Stimulated activated CD8-positive, alpha-beta memory T cell treated with anti-CD3 and anti-CD28 coated beads, Interleukin-12 subunit alpha, Interleukin-12 subunit beta, amount 100 ng/mL, for 1 hour (primary cell): Measurements from ENCODE around the gene FOXG1.

ENCODE experiments used
- DNase-seq: peaks from one replicate; pipeline ENCODE4 v3.0.0-alpha.2; 2020; ENCODE audit warnings: low read depth

Gene FOXG1

DNA sequence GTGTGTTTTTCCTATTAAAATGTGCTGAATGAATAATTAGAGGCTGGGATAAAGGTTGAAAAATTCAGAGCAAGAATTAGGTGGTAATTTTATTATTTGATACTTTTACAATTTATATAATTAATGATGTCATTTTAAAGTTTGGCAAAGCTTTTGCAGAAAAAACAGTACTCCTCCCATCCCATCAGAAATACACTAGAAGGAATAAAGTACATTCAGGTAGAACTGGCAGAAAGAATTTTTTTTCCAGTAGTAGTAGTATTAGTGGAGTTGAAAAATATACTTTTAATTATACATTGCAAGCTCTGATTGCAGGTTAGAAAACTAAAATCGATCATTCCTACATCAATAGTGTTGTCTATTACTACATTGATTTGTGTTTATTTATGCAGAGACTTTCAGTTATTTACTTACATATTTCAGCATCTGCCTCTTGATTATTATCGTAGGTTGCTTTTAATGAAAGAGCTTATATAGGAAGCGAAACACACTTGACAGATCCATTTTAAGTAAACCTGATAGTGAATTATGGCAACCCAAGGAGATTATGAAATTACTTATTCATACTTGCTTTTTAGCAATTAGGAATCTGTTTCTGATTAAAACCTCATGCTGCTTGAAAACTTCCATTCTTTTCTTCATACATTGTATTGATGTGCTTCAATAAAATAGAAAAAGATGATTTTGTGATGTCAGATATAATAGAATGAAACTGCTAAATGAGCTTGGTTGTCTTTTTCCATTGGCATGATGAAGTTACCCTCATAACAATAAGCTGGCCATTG lies 10.1 kb downstream of the FOXG1 start:
- no peak for DNase-seq

DNA sequence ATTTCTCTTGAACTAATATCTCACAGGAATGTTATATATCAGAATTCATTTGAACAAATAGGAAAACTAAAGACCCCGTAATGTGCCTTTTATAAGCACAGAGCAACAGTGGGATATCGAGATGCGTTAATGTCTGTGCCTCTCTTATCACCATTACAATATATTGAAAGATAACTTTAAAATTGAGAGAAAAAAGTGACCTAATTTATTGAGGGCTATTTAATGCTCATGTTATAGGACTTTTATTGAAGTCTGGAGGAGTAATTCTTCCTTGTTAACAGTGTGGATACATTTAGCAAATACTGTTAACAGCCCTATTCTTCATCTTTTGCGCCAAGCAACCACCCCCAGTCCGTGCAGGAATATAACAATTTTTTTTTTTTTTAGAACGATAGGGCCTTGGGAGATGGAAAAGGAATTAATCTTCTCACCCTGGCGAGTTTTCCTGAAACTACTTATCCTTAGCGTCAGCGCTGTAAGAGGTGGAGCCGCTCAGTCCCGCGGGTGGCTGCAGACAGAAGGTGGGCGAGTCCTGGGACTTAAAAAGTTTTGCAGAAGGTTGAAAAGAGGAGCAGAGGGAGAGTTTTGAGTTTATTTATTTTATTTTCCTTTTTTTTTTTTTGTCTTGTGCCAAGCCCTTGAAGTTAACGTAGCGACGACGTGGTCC lies 11.0 kb downstream of the FOXG1 start:
- no peak for DNase-seq

DNA sequence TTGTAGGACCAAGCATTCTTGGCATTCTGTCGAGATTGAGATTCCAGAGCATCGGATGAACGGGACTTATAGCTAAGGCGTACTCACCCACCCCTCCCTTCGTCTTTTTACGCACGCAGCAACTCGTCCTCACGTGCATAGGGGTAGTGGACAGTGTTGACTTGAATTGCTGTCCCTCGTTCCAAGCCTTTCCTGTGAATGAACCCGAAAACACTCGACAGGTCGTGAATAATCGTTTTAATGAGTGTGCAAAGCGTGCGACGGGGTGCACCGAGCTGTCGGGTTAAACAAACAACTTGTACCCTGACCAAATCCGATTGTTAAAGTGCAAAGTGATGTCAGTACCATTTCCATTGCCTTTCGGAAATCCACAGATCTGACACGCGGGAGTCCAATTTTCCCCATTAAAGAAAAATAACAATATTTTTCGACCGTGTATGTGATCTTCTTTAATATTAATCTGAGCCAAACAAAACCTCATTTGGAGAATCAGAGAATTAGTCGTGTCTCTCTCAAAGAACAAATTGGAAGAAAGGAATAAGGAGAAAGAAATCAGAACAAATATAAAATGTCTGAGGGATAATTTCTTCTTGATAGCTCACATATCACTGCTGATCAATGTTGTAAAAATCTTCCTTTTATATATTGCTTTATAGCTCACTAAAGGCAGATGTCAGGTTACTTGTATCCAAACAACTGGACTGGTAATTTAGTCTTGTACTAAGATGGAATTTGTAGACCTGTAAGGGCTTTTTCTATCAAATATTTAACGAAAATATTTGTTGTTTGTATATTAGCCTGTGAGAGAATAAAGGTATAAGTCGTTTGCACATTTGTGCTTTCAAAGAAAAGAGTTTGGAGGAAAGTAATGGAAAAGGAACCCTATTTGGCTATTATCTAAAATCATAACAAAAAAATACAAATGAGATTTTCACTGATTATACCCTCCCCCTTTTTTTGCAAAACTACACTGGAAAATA lies 11.8 kb downstream of the FOXG1 start:
- no peak for DNase-seq

DNA sequence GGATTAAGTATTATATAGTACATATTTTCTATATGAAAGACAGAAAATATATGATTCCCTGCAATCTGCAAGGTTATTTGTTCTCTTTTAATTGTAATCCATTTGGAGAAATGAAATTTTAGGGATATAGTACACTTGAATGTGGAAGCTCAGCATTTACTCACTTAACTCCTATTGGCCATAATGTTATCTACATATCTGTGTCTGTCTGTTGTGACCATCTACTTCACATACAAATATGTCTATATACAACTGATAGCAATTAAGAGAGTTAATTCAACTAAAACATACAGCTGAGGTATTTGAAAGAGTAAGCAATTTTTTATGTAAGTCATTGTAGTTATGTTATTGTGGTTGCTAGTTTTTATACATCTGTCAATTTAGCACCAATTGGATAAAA lies 12.9 kb downstream of the FOXG1 start:
- no peak for DNase-seq

DNA sequence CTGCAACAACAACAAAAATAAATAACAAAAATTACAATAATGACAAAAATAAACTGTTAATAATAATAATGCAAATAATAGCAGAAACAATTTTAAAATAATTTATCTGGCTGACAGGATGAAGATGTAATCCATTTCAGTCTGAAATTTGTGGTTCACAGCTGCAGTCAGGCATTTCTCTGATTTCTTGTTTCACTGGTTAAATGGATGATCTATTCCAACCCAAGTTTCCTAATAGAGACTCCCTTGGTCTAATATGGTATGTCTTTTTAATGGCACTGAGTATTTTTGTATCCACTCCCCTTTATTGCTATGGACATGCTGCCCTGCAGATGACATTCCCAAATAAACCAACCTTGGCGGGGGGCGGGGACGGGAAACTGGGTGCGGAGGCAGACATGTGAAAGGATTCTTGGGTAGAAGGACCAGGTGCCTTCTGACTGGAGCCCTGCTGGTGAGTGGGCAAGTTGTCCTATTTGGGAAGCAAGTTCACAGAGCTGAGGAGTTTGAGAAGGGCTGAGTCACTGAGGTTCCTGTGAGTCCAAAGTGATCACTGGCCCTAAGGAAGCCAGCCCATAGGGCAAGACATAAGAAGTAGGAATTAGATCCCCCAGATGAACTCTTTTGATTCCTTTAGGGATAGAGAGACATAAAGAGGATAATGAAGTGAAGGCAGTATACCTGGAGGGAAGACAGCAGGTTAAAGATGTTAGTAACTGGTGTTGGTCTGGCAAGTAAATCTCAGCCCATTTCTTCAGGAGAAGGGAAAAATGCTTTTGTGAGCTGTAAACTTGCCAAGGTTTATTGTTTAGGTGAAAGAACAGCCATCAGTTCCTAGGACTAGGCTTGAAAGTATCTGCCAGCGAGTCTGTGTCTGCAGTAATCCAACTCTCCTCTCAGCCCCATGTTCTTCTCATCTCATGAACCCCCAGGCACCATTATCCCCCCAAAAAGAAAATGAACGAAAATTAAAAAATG lies 14.5 kb downstream of the FOXG1 start:
- no peak for DNase-seq

DNA sequence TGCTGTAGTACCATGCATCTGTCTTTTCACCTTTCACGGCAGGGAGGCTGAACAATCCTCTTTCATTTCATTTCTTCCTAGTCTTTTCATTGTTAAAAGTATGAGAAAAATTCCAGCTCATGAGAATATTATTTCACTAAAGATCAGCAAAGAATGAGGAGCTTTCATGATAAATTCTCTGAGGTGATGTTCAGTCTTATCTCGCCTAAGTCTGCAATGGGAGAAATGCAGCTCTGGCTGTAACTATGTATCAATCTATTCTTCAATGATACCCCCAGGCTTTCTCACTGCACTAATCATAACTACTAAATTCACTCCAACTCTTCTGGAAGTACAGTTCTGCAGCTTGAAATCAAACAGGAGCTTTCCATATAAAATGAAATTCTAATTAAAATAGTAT lies 15.7 kb downstream of the FOXG1 start:
- DNase-seq = no peak

DNA sequence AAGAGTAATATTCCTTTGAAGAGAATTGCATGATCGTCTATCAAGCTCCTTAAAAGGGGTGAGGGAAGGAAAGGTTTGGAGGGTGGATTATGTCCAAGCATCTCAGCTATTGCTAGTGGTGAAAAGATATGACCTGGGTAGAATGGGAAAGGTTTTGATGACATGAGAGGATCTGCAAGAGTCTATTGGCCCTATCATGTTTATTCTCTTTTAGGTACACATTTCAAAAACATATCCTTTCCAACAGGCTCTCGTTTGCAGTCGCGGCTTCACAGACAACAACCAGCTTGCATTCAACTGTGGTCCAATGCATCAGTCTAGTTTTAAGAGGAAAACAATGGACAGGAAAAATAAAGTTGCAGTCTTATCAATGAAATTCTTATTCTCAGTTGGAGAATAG lies 17.1 kb downstream of the FOXG1 start:
- no peak for DNase-seq

DNA sequence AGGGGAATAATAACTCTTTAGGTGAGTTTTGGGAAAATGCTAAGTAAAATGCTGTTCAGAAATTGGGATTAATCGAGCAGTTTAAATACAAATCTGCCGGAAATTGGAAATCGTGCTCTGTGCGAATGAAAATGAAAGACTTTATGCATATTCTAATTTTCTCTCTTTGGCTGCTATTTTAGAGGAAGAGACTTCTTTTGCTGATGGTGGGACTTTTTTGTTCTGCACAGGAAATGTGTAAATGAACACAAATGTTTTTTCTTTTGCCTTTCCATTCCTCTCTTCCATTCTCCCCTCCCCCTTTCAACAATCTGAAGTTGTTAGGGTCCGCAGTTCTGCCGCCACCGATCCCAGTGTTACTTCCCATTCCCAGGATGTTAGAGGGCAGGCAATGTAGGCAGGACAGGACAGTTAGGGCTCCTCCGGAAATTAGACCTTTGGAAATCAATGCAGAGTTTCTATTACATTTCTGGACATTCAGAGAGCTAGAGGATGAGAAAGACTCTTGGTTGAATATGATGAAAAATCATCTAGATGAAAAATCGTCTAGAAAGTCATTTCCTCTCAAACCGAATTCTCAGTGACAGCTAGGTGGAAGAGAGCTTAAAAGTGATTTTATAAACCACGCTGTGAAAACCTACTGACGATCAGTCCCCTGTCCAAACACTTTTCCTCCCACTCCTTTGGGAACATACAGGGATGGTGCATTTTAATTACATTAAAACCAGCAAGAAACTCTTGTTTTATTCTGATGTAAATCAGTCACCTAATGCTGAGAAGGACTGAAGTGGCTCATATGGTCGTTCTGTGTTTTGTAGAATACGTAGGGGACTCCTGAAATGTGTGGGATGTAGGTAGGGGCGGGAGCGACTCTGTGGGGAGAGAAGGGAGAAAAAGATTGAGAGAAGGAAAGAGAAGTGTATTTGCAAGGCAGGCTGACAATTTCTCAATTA lies 17.8 kb downstream of the FOXG1 start:
- no peak for DNase-seq

DNA sequence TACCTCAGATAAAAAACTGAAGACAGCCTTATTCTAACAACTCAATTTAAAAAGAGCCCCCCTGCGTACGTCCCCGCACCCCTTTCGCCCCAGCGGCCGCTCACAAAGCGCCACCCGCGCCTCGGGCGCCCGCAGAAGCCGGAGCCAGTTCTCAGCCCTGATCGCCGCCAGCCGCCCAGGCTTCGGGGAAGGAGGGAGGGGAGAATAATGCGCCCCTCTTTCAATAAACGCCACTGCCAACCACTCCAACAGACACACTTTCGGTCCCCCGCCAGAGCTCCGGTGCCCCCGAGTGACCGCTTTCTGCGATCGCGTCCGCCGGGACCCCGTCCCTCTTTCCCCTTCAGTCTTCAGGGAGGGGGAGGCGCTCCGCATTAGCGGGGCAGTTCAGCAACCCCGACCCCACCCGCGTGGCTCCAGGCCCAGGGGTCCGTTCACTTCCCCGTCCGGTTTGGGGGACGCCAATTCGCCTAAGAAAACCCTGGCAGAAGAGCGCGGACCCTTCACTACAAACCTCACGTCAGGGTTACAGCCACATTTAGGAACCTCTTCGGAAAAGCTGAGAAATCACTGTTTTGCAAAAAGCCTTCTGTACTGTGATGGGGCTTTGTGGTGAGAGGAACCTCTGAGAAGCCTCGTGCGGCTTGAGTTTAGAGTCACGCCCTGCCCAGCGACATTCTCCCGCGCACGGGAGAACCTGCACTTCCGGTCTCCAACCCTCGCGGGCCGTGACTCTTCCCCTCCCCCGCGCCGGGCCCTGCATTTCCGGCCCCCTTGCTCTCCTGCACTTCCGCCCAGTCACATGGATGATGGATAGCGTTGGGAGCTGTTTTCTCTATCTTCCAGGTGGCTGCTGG lies 18.7 kb downstream of the FOXG1 start:
- DNase-seq = no peak

DNA sequence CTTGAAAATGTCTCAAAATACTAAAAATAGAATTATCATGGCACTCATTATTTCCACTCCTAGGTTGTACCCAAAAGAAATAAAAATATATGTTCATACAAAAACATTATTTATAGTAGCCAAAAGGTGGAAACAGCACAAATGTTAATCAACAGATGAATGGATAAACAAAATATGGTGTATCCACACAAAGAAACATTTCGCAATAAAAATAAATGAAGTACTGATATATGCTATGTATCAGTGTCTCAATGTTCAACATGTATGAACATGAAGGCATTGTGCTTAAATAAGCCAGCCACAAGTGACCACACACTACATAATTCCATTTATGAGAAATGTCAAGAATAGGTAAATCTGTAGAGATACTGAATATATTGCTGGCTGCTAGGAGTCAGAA lies 40.9 kb downstream of the FOXG1 start:
- DNase-seq = no peak

DNA sequence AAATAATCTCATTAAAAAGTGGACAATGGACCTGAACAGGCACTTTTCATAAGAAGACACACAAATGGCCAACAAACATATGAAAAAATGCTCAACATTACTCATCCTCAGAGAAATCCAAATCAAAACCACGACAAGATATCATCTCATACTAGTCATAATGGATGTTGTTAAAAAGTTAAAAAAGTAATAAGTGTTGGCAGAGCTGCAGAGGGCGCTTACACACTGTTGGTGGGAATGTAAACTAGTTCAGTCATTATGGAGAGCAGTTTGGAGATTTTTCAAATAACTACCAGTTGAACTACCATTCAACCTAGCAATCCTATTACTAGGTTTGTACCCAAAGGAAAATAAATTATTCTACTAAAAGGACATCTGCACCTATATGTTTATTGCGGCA lies 47.2 kb downstream of the FOXG1 start:
- no peak for DNase-seq
